DND-41 (cell line): Measurements from ENCODE around the gene FAM98B.

Experiments used
- EZH2 ChIP-seq: IDR thresholded peaks from 3 replicates; pipeline ENCODE4 v1.6.1; 2012; ENCODE audit warnings: borderline replicate concordance, low read depth, mild to moderate bottlenecking, moderate library complexity, low read length, inconsistent platforms; ENCODE audit not compliant: severe bottlenecking
- TF ChIP-seq, protein P1 (sequence below): IDR thresholded peaks from 2 replicates; pipeline ENCODE4 v1.5.1; 2012; ENCODE audit warnings: borderline replicate concordance, low read length, moderate library complexity, mild to moderate bottlenecking; ENCODE audit not compliant: poor library complexity, severe bottlenecking; ENCODE audit errors: extremely low read depth

GRCh38 chr15:38425269-38425668, 28.7 kb upstream of the FAM98B start:
- TF ChIP-seq, protein P1, sequence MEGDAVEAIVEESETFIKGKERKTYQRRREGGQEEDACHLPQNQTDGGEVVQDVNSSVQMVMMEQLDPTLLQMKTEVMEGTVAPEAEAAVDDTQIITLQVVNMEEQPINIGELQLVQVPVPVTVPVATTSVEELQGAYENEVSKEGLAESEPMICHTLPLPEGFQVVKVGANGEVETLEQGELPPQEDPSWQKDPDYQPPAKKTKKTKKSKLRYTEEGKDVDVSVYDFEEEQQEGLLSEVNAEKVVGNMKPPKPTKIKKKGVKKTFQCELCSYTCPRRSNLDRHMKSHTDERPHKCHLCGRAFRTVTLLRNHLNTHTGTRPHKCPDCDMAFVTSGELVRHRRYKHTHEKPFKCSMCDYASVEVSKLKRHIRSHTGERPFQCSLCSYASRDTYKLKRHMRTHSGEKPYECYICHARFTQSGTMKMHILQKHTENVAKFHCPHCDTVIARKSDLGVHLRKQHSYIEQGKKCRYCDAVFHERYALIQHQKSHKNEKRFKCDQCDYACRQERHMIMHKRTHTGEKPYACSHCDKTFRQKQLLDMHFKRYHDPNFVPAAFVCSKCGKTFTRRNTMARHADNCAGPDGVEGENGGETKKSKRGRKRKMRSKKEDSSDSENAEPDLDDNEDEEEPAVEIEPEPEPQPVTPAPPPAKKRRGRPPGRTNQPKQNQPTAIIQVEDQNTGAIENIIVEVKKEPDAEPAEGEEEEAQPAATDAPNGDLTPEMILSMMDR = no peak
- TF ChIP-seq EZH2 = no peak
